ENCODE results near the gene RASEF.
A peak's percentile ranks its signal among the peaks of the same experiment; 100 is the strongest.
"Not testable (repeated sequence)": the region's sequence is repeated elsewhere in the genome, so short reads cannot be mapped to it uniquely, and the experiment has no call there.

The RASEF gene

GRCh38 chr9:82970359-82970758 is 92.6 kb downstream of the RASEF start:
- DNase-seq (ENCODE audit: low spot score) = no peak

GRCh38 chr9:82969291-82969690 is 93.7 kb downstream of the RASEF start:
- DNase-seq (ENCODE audit: low spot score) = no peak

DNA sequence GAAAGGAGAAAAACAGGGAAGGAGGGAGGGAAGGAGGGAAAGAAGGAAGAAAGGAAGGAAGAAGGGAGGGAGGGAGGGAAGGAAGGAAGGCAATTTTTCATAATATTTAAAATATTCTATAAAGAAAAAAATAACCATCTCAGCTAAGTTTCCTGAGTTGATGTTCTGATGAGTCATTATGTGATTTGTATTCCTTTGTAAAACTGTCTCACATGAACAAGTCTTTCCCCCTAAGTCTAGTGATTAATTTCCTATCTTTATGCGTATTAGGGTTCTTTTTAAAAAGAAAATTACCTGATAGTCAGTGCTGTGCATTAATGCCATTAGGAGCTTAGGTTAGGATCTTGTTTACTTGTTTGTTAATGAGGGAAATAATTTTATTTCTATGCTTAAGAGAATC is 94.1 kb downstream of the RASEF start:
- no peak for DNase-seq (ENCODE audit: low spot score)

- no peak for DNase-seq (ENCODE audit: low spot score)
Observed at GRCh38 chr9:82968388-82968787, 94.6 kb downstream of the RASEF start.

DNA sequence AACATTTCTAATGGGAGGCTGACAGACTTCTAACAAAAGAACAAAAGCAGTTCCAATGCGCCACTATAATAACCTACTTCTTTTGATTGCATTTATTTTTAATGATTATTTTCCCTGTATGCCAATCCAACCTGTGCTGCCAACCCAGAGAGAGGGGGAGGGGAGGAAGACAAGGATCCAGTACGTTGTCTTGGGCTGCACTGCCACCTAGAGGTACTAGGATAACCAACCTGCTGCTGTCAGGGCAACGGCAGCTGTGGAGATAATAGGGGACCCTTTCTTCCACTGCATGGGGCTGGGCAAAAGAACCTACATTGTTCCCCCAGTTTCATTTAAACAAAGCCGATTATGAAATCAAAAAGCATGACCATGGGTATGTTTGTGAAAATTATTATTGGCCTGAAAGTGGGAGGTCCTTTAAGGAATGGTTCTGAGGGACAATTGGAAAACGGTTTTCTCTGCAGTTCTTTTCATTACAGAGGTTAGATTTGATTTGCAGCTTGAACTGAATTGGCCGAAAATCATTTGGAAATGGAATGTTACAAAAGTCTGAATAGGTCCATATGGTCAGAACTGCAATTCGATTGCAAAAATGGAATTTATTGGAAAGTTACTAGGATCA is 101.3 kb downstream of the RASEF start:
- DNase-seq (ENCODE audit: low spot score) = peak; percentile 80

DNA sequence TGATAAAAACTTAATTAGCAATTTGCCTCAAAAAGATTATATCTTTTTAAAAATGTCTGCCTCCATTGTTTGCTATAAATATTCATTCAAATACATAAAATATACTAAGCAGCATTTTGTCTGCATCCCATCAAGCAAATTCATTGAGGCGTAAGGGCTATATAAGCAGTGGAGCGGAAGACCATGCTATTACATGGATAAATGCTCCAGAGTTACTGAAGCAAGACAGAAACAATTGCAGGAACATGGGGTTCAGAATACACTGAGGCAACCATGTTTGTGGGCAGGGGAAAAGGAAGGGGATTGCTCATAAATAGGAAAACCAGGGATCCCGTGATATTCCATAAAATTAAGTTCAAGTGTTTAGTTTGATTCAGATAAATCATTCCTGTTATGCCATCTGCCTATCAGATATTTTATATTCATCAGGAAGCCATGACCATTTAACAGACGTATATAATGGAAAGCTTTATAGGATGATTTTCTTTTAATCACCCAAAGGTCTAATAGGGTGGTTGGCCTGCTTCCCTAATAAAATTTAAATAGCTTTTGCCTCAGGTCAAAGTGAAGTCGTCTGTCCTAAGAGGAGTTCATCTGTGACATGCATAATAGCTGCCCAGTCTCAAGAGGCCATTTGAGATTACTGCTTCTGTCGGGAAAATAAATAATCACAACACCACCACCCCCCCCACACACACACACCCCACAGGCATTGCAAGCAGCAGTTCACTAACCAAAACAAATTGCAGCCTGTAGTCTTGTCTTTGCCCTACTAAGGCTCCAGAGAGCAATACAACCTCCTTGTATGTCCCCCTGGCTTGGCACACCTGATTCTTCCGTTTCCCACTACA is 105.2 kb downstream of the RASEF start:
- no peak for DNase-seq (ENCODE audit: low spot score)

GRCh38 chr9:82949203-82949602 is 113.7 kb downstream of the RASEF start:
- peak; percentile 54 for DNase-seq (ENCODE audit: low spot score)

GRCh38 chr9:82940376-82940775 is 122.6 kb downstream of the RASEF start:
- DNase-seq (ENCODE audit: low spot score) = no peak

- DNase-seq (ENCODE audit: low spot score) = no peak
Observed at GRCh38 chr9:82939451-82939850, 123.5 kb downstream of the RASEF start.

DNA sequence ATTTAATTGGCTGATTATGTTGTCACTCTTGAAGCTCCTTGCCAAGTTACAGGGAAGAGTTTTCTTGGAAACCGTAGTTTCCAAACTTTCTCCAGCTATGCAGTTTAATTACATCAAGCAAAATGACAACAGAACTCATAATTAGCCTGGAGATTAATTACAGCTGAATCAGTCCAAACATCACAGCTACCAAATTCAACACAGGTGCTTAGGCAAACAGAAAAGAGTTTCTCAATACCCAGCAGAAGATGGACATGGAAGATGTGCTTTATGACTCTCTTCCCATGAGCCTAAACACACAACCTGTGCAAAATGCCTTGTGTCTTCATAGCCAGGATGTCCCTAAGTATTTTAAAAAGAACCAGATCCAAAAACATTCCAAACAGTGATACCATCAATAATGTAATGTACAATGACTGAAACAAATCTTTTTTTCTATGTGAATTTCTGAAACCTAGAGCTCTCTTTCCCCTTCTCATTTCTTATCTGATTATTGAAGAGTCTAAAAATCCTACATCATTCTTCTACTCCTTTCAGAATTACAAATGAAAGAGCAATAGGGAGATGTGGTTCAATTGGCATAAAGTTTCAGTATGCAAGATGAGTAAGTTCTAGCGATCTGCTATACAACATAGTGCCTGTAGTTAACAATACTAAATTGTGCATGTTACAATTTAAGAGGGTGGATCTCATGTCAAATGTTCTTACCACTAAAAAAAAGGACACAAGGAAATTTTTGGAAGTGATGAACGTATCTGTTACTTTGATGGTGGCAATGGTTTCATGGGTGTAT is 124.3 kb downstream of the RASEF start:
- no peak for DNase-seq (ENCODE audit: low spot score)

DNA sequence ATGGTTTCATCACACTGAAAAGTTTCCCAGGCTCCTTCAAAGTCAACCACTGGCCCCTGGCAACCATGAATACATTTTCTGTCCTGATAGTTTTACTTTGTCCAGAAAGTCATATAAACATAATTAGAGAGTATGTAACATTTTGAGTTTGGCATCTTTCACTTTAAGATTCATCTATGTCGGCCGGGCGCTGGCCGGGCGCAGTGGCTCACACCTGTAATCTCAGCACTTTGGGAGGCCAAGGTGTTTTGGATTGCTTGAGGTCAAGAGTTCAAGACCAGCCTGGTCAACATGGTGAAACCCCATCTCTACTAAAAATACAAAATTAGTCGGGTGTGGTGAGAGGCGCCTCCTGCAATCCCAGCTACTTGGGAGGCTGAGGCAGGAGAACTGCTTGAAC is 126.4 kb downstream of the RASEF start:
- not testable (repeated sequence) for DNase-seq (ENCODE audit: low spot score)

DNA sequence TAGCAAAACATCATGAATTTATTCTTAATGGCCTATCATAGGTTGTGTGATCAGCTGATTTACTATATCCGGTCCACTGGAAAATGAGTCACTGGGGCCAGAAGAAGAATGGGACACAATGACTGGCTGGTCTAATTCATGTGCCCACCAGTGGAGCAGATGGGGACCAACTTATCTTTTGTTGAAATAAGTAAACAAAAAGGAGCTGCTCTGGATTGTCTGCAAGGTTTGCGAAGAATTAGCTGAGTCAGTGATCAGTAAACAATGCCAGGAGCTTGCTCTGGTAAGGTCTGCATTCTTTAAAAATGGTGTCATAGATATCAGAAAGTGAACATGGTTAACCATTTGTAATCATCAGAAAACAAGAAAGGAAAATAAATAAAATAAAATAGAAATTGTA is 128.0 kb downstream of the RASEF start:
- DNase-seq (ENCODE audit: low spot score) = no peak

DNA sequence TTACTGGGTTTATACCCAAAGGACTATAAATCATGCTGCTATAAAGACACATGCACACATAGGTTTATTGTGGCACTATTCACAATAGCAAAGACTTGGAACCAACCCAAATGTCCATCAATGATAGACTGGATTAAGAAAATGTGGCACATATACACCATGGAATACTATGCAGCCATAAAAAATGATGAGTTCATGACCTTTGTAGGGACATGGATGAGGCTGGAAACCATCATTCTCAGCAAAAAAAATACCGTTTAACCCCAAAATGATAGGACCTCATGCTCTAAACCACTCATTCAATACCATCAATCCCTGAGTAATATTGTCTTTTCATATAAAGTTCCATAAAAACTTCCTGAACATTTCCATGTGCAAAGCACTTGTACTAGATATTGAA is 128.9 kb downstream of the RASEF start:
- not testable (repeated sequence) for DNase-seq (ENCODE audit: low spot score)

- DNase-seq (ENCODE audit: low spot score) = peak; percentile 70
Observed at GRCh38 chr9:82930116-82930515, 132.8 kb downstream of the RASEF start.

Measured in COLO829 (cell line).